Prostate gland (tissue), 2 donors: Measurements from ENCODE around the gene CLPTM1L. TPM values are rescaled to one million over a fixed set of nuclear protein-coding genes. Genes with fewer than 3 reads are reported as not detected.
A peak's percentile ranks its signal among the peaks of the same experiment; 100 is the strongest.

Experiments
- DNase-seq: peaks from one replicate; pipeline ENCODE4 v3.0.0-alpha.2; 2019; ENCODE audit warnings: low spot score
- H3K27ac ChIP-seq, 2 donors: fragments of 200-600 bp; sonication (generic); 2 replicates each; pipeline ENCODE4 v1.5.1; 2017 to 2019
- H3K27me3 ChIP-seq: fragments of 200-600 bp; sonication (generic); replicated peaks from 2 replicates; pipeline ENCODE4 v1.5.1; 2019; ENCODE audit not compliant: insufficient read depth
- H3K36me3 ChIP-seq, 2 donors: fragments of 200-600 bp; sonication (generic); 1 replicate in 1 of 2; 2 replicates in 1 of 2; pipeline versions ENCODE4 v1.5.1 to v1.8.1; 2017 to 2019
- H3K4me1 ChIP-seq: fragments of 200-600 bp; sonication (generic); replicated peaks from 2 replicates; pipeline ENCODE4 v1.5.1; 2019
- H3K4me3 ChIP-seq, 2 donors: fragments of 200-600 bp; sonication (generic); 2 replicates each; pipeline ENCODE4 v1.5.1; 2017 to 2019
- H3K9me3 ChIP-seq: fragments of 200-600 bp; sonication (generic); 2 replicates; pipeline ENCODE4 v1.5.1; 2017
- POLR2A ChIP-seq: fragments of 450-650 bp; IDR thresholded peaks from one replicate; pipeline ENCODE4 v1.6.1; 2016; ENCODE audit warnings: antibody characterized with exemption, mild to moderate bottlenecking
- POLR2AphosphoS5 ChIP-seq: sonication (generic); formaldehyde crosslinking; IDR thresholded peaks from one replicate; pipeline ENCODE4 v1.6.1; 2017; ENCODE audit warnings: antibody characterized with exemption
- WGBS: methylation state at CpG from one replicate; pipeline ENCODE4 v1.1.5; 2018; 5-methylcytosine and 5-hydroxymethylcytosine counted together
- intact Hi-C: fragments of 100-400 bp; cut with DNase I; formaldehyde crosslinking; loops from one replicate; pipeline ENCODE4 v1.14.2; 2022
- total RNA-seq, 2 donors: library from RNA; depleted of rRNA; stranded (reverse); fragments of >200 nt; gene quantifications; one replicate each; pipeline ENCODE4 v1.1.0, GENCODE V29; 2016
- TF ChIP-seq, protein P1 (sequence below), 4 experiments: fragments of 200-600 bp in 2 of 4; fragments of 450-650 bp in 2 of 4; sonication (generic) in 2 of 4; IDR thresholded peaks; 1 replicate in 3 of 4; 2 replicates in 1 of 4; pipeline ENCODE4 v1.5.1; 2016 to 2019; ENCODE audit warnings: antibody characterized with exemption in 4 of 4, mild to moderate bottlenecking in 2 of 4, moderate library complexity in 2 of 4

CLPTM1L gene
- total RNA-seq, 2 donors from 2014 or later, result 105 to 135 TPM

DNA sequence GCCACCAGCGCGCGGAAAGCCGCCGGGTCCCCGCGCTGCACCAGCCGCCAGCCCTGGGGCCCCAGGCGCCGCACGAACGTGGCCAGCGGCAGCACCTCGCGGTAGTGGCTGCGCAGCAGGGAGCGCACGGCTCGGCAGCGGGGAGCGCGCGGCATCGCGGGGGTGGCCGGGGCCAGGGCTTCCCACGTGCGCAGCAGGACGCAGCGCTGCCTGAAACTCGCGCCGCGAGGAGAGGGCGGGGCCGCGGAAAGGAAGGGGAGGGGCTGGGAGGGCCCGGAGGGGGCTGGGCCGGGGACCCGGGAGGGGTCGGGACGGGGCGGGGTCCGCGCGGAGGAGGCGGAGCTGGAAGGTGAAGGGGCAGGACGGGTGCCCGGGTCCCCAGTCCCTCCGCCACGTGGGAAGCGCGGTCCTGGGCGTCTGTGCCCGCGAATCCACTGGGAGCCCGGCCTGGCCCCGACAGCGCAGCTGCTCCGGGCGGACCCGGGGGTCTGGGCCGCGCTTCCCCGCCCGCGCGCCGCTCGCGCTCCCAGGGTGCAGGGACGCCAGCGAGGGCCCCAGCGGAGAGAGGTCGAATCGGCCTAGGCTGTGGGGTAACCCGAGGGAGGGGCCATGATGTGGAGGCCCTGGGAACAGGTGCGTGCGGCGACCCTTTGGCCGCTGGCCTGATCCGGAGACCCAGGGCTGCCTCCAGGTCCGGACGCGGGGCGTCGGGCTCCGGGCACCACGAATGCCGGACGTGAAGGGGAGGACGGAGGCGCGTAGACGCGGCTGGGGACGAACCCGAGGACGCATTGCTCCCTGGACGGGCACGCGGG, 49.9 kb downstream of the CLPTM1L start, which contains the start of gene TERT:
TSS of gene TERT (minus strand) at position 234 of the 815 bp plus-strand sequence. CDS start at position 155, 79 bp downstream.
- DNase-seq, result no peak

DNA sequence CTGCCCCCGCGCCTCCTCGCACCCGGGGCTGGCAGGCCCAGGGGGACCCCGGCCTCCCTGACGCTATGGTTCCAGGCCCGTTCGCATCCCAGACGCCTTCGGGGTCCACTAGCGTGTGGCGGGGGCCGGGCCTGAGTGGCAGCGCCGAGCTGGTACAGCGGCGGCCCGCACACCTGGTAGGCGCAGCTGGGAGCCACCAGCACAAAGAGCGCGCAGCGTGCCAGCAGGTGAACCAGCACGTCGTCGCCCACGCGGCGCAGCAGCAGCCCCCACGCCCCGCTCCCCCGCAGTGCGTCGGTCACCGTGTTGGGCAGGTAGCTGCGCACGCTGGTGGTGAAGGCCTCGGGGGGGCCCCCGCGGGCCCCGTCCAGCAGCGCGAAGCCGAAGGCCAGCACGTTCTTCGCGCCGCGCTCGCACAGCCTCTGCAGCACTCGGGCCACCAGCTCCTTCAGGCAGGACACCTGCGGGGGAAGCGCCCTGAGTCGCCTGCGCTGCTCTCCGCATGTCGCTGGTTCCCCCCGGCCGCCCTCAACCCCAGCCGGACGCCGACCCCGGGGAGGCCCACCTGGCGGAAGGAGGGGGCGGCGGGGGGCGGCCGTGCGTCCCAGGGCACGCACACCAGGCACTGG, 50.6 kb downstream of the CLPTM1L start:
- Histone ChIP-seq H3K9me3 (no peaks in the 10 kb centered on the region), H3K27me3 (peaks cover 18% of the 10 kb centered on the region), H3K4me3 (peak overlapping the region in 1 of 2 donors; percentile 13), H3K4me1 (no peaks in the 10 kb centered on the region), H3K36me3 (no peaks in the 10 kb centered on the region), H3K27ac (no peak overlapping the region)
- intact Hi-C loops, result no loop called here
- TF ChIP-seq, protein P1, sequence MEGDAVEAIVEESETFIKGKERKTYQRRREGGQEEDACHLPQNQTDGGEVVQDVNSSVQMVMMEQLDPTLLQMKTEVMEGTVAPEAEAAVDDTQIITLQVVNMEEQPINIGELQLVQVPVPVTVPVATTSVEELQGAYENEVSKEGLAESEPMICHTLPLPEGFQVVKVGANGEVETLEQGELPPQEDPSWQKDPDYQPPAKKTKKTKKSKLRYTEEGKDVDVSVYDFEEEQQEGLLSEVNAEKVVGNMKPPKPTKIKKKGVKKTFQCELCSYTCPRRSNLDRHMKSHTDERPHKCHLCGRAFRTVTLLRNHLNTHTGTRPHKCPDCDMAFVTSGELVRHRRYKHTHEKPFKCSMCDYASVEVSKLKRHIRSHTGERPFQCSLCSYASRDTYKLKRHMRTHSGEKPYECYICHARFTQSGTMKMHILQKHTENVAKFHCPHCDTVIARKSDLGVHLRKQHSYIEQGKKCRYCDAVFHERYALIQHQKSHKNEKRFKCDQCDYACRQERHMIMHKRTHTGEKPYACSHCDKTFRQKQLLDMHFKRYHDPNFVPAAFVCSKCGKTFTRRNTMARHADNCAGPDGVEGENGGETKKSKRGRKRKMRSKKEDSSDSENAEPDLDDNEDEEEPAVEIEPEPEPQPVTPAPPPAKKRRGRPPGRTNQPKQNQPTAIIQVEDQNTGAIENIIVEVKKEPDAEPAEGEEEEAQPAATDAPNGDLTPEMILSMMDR (IDR thresholded peaks at IDR 0.05), result no peak
- TF ChIP-seq POLR2AphosphoS5 (no peak), POLR2A (no peak)
- WGBS, result 26% methylated on average over 48 of the region's 69 CpGs
- no peak for DNase-seq

More for the DNA sequence above, 49.9 kb downstream of the CLPTM1L start, which contains the start of gene TERT:
- no peaks in the 10 kb centered on the region for H3K4me1 ChIP-seq
- no peak for TF ChIP-seq POLR2A
- TF ChIP-seq, protein P1 (IDR thresholded peaks at IDR 0.05), result no peak
- no peak for TF ChIP-seq POLR2AphosphoS5
- intact Hi-C loops, result no loop called here
- peaks cover 18% of the 10 kb centered on the region for H3K27me3 ChIP-seq
- WGBS, result 5% methylated on average over 70 of the region's 102 CpGs
- no peaks in the 10 kb centered on the region for H3K9me3 ChIP-seq
- H3K4me3 ChIP-seq, result peak within 1 kb of the TSS in 1 of 2 donors; percentile 13
- H3K36me3 ChIP-seq, result no peaks in the 10 kb centered on the region
- H3K27ac ChIP-seq, result no peak within 1 kb of the TSS

DNA sequence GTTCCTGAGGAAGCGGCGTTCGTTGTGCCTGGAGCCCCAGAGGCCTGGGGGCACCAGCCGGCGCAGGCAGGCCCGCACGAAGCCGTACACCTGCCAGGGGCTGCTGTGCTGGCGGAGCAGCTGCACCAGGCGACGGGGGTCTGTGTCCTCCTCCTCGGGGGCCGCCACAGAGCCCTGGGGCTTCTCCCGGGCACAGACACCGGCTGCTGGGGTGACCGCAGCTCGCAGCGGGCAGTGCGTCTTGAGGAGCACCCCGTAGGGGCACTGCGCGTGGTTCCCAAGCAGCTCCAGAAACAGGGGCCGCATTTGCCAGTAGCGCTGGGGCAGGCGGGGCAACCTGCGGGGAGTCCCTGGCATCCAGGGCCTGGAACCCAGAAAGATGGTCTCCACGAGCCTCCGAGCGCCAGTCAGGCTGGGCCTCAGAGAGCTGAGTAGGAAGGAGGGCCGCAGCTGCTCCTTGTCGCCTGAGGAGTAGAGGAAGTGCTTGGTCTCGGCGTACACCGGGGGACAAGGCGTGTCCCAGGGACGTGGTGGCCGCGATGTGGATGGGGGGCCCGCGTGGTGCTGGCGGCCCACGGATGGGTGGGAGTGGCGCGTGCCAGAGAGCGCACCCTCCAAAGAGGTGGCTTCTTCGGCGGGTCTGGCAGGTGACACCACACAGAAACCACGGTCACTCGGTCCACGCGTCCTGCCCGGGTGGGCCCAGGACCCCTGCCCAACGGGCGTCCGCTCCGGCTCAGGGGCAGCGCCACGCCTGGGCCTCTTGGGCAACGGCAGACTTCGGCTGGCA, 51.3 kb downstream of the CLPTM1L start:
- Histone ChIP-seq H3K4me1 (no peaks in the 10 kb centered on the region), H3K36me3 (no peaks in the 10 kb centered on the region), H3K9me3 (no peaks in the 10 kb centered on the region), H3K4me3 (no peak overlapping the region), H3K27ac (no peak overlapping the region), H3K27me3 (peaks cover 18% of the 10 kb centered on the region)
- WGBS, result 95% methylated on average over 59 of the region's 60 CpGs
- intact Hi-C loops, result no loop called here
- DNase-seq, result no peak
- no peak for TF ChIP-seq POLR2A
- TF ChIP-seq, protein P1 (IDR thresholded peaks at IDR 0.05), result no peak
- TF ChIP-seq POLR2AphosphoS5, result no peak

DNA sequence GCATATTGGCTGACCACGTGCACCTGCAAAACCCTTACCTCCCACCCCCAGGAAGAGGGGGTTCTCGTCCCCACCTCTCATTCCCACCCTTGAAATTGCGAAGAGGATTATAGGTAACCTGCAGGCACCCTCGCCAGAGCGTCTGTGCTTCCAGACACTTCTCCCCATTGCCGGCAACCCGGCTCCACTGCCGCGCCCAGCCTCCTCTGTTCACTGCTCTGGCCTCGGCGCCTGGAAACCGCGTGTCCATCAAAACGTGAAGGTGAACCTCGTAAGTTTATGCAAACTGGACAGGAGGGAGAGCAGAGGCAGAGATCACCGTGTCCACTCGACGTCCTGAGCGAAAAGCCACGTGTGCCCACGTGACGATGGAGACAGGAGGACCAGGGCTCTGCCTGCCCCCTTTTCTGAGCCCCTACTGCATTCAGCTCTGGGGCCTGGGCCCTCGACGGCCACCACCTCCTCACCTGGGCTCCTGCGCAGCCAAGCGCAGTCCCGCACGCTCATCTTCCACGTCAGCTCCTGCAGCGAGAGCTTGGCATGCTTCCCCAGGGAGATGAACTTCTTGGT, 52.0 kb downstream of the CLPTM1L start:
- 88% methylated on average over 30 of the region's 30 CpGs for WGBS

More for the DNA sequence above, 52.0 kb downstream of the CLPTM1L start:
- no peaks in the 10 kb centered on the region for H3K9me3 ChIP-seq
- no peak overlapping the region for H3K27ac ChIP-seq
- H3K4me3 ChIP-seq, result no peak overlapping the region
- TF ChIP-seq, protein P1 (IDR thresholded peaks at IDR 0.05), result no peak
- H3K36me3 ChIP-seq, result no peaks in the 10 kb centered on the region
- DNase-seq, result no peak
- intact Hi-C loops, result no loop called here
- peaks cover 18% of the 10 kb centered on the region for H3K27me3 ChIP-seq
- no peaks in the 10 kb centered on the region for H3K4me1 ChIP-seq
